GM12892 (cell line): ENCODE data around the gene MCM3.

Experiments
- DNase-seq: peaks from one replicate; pipeline ENCODE4 v3.0.0; 2011; ENCODE audit not compliant: insufficient read length
- FAIRE-seq: peaks from 2 replicates; lab custom pipeline; 2011; peaks lifted over from hg19 to GRCh38; lab: Jason Lieb, UNC
- POLR2A ChIP-seq: IDR thresholded peaks from 2 replicates; pipeline ENCODE4 v1.6.1; 2011; ENCODE audit warnings: low read depth, low read length, control low read depth
- POLR2AphosphoS5 ChIP-seq: IDR thresholded peaks from 2 replicates; pipeline ENCODE4 v1.6.1; 2011; ENCODE audit warnings: low read depth, low read length, control low read depth
- TAF1 ChIP-seq: IDR thresholded peaks from 2 replicates; pipeline ENCODE4 v1.6.1; 2011; ENCODE audit warnings: low read depth, mild to moderate bottlenecking, control low read depth, low read length, borderline replicate concordance

The MCM3 gene

DNA sequence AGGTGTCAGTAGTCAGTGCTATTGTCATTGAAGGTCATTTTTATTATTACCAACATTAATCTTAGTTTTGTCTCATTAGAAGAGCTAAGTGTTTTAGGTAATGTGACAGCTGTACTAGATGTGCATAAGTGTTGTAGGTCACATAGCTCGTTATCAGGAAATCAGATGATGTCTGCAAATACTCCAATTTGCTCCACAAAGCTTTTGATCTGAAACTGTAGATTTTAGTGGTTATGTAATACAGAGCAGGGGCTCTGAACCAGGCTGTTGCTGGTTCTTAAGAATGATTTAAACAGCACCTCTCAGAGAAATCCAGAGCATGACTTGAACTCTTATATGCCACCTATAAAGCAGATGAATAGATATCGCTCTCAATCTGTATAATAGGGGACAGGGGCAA lies 42.7 kb downstream of the MCM3 start:
- no peak for DNase-seq
- no peak for FAIRE-seq
- TF ChIP-seq POLR2AphosphoS5 (no peak), POLR2A (no peak), TAF1 (no peak)

GRCh38 chr6:52233975-52234823 lies 50.3 kb downstream of the MCM3 start:
- no peak for TF ChIP-seq TAF1
- TF ChIP-seq POLR2A = no peak
- no peak for TF ChIP-seq POLR2AphosphoS5
- FAIRE-seq (peak; percentile 87), DNase-seq (no peak)

DNA sequence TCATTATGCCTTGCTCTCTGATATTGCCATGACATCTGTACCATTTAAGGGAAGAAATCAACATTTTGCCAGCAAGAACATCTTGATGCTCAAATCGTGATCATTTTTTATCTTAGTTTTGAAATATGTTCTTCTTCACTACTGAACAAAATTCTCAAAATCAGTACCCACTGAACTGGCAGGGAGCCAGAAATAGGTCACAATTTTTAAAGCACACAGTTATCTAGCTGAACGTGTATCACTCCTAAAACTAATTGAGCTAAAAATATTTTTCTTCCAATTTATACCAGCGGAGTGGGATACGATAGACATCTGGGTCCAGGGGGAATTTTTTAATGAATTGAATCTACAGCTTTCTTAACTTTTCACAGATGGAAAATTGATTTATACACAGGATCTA lies 51.5 kb downstream of the MCM3 start:
- FAIRE-seq = peak; percentile 9
- TF ChIP-seq POLR2AphosphoS5 (no peak), POLR2A (no peak), TAF1 (no peak)

DNA sequence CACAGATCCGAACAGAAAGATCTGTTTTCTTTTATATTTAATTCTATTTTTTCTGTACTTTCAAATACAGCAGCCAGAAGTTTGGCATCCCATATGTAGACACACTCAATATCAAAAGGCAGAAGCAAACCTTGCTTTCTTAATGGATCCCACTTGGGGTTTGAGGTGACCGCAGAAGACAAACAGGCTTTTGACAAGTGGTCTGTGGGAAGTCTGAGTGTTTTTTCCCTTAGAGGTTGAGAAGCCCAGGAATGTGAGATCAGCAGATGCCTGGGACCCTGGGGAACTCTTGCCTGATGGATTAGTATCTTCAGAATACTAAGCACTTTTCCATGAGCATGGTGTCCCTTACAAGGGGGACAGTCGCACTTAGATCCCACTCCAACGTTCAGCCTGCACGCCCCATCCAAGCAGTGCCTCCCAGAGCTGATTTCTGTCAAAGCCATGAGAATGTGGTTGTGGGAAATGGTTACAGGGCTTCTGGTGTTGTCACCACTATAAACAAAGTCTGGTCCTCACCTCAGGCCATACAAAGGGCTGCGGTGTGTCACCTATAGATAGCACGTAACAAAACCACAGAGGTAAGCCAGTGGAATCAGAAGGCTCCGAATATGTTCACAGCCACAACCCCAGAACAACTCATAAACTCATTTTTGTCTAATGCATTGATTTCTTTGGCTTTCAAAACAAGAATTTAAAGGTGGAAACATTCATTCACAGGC lies 53.0 kb downstream of the MCM3 start:
- FAIRE-seq (no peak), DNase-seq (no peak)
- no peak for TF ChIP-seq POLR2A
- no peak for TF ChIP-seq TAF1
- no peak for TF ChIP-seq POLR2AphosphoS5

More for the DNA sequence above, 51.5 kb downstream of the MCM3 start:
- no peak for DNase-seq

- no peak for TF ChIP-seq POLR2AphosphoS5
- no peak for TF ChIP-seq POLR2A
- no peak for TF ChIP-seq TAF1
- no peak for DNase-seq
- FAIRE-seq = no peak
These were observed 53.9 kb downstream of the MCM3 start for GRCh38 chr6:52230685-52231084.

DNA sequence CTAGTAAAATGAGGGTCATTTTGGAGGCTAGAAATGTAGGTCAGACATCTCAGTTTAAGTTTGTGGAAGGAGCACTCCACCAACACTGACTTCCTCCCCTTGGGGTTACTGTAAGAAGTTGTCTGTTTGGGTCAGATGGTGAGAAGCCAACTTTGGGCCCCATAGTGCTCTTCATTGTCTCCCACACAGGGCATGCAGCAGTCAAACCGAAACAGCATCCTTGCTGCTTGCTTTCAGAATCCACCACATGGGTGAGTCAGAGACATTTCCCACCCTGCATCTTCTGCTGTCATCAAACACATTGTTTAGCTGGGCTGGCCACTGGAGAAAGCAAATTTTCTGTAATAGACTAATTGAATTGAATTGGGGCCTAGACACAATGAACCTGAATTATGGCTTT lies 57.0 kb downstream of the MCM3 start:
- peak; percentile 99 for FAIRE-seq
- DNase-seq = peak; percentile 67
- TF ChIP-seq TAF1 = no peak
- TF ChIP-seq POLR2AphosphoS5 = no peak
- no peak for TF ChIP-seq POLR2A

- DNase-seq = no peak
- no peak for FAIRE-seq
- no peak for TF ChIP-seq POLR2A
- no peak for TF ChIP-seq TAF1
- TF ChIP-seq POLR2AphosphoS5 = no peak
These were observed 63.2 kb downstream of the MCM3 start for GRCh38 chr6:52221302-52221701.

DNA sequence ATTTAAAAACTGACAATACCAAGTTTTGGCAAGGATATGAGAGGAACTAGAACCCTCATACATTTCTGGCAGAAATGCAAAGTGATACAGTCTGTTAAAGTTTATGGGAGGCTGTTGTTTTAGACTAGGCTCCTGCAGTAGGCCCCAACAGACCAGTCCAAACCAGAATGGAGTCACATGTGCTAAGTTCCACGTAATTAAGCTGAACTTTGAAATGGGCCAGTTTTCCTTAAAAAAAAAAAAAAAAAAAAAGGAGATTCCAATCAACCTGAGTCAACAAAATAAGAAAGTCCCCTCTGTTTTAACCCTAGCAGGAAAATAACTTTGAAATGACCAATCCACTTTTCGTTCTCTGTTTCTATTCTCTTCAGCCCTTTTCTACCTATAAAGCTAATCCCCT lies 66.8 kb downstream of the MCM3 start:
- FAIRE-seq (no peak), DNase-seq (no peak)
- no peak for TF ChIP-seq TAF1
- TF ChIP-seq POLR2A = no peak
- no peak for TF ChIP-seq POLR2AphosphoS5

DNA sequence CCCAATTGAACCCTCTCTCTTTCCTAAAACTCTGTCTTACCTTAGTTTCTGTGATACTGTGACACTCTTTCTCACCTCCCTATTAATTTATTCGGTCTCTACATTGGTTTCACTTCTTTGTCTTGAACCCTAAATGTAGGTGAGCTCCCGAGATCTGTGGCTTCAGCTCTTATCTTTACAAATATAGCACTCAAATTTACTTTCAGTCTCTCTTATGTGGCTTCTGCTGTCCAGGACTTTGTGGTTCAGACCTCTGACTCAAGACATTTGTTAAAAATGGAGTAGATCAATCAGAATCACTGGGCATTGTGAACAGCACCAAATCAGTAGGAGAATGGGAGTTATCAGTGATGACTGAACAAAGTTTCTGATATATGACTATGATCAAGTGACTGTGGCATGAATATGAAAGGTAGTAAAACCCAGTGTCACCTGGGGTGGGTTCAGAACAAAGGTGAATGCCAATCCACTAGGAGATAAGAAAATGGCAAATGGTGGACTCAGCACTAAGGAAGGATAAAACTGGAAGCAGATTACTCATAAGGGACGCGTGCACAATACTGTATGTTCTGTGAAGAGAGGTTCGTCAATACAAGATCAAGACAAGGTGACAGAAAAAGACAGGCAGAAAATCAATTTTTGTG lies 67.5 kb downstream of the MCM3 start:
- TF ChIP-seq POLR2A (no peak), TAF1 (no peak), POLR2AphosphoS5 (no peak)
- FAIRE-seq = peak; percentile 14
- no peak for DNase-seq

- TF ChIP-seq POLR2AphosphoS5 = no peak
- no peak for DNase-seq
- no peak for FAIRE-seq
These were observed 68.8 kb downstream of the MCM3 start for GRCh38 chr6:52215787-52216186.
